ENCODE data around the gene COX6A1. TPM values are rescaled to one million over a fixed set of nuclear protein-coding genes. Genes with fewer than 3 reads are reported as not detected.

Gene COX6A1
- total and polyA plus RNA-seq, 8 donors: 187 to 311 (median 215) TPM

GRCh38 chr12:120404271-120404670 is 33.6 kb upstream of the COX6A1 start:
- Histone ChIP-seq H3K36me3 (no peaks in the 10 kb centered on the region), H3K9me3 (no peaks in the 10 kb centered on the region), H3K27ac (no peak overlapping the region), H3K27me3 (no peaks in the 10 kb centered on the region), H3K4me3 (no peak overlapping the region), H3K4me1 (no peaks in the 10 kb centered on the region)
- ATAC-seq: no peak
- DNase-seq: no peak
- TF ChIP-seq, protein P1, sequence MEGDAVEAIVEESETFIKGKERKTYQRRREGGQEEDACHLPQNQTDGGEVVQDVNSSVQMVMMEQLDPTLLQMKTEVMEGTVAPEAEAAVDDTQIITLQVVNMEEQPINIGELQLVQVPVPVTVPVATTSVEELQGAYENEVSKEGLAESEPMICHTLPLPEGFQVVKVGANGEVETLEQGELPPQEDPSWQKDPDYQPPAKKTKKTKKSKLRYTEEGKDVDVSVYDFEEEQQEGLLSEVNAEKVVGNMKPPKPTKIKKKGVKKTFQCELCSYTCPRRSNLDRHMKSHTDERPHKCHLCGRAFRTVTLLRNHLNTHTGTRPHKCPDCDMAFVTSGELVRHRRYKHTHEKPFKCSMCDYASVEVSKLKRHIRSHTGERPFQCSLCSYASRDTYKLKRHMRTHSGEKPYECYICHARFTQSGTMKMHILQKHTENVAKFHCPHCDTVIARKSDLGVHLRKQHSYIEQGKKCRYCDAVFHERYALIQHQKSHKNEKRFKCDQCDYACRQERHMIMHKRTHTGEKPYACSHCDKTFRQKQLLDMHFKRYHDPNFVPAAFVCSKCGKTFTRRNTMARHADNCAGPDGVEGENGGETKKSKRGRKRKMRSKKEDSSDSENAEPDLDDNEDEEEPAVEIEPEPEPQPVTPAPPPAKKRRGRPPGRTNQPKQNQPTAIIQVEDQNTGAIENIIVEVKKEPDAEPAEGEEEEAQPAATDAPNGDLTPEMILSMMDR (IDR thresholded peaks at IDR 0.05): no peak
- intact Hi-C loops (cut with DNase I): no loop called here

- Histone ChIP-seq H3K9me3 (no peaks in the 10 kb centered on the region), H3K4me1 (no peaks in the 10 kb centered on the region), H3K4me3 (no peak overlapping the region), H3K36me3 (no peaks in the 10 kb centered on the region), H3K27ac (no peak overlapping the region), H3K27me3 (no peaks in the 10 kb centered on the region)
- ATAC-seq: no peak
- TF ChIP-seq, protein P1 (IDR thresholded peaks at IDR 0.05): no peak
- intact Hi-C loops (cut with DNase I): no loop called here
- no peak for DNase-seq
Measured at GRCh38 chr12:120406069-120406468, 31.8 kb upstream of the COX6A1 start.

DNA sequence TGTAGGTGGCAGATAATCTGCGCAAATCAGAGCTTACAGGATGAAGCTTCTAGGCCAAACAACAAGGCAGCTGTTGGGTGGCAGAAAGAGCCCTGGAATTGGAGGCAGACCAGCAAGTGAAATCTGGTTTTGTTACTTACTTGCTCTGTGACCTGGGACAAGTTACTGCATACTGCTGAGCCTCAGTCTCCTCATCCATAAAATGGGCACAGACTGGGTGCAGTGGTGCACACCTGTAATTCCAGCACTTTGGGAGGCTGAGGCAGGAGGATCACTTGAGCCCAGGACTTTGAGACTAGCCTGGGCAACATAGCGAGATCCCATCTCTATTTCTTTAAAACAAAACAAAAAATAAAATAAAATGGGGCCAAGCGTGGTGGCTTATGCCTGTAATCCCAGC is 31.4 kb upstream of the COX6A1 start:
- Histone ChIP-seq H3K9me3 (no peaks in the 10 kb centered on the region), H3K27me3 (no peaks in the 10 kb centered on the region), H3K4me3 (no peak overlapping the region), H3K36me3 (no peaks in the 10 kb centered on the region), H3K27ac (no peak overlapping the region), H3K4me1 (no peaks in the 10 kb centered on the region)
- intact Hi-C loops (cut with DNase I): no loop called here
- ATAC-seq (no peak), DNase-seq (no peak)
- TF ChIP-seq, protein P1 (IDR thresholded peaks at IDR 0.05): no peak

DNA sequence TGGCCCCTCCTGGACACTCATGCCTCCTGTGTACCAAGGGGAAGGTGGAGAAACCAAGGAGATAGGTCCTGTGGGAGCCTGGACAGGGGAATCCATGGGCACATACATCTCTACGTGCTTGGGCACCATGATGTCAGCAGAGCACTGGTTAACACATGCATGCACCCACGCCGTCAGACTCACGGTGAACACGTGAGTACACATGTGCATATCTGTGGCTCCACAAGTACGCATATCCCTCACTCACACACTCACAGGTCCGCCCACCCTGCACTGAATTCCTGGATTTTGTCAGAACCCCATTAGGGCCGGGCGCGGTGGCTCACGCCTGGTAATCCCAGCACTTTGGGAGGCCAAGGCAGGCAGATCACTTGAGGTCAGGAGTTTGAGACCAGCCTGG is 29.1 kb upstream of the COX6A1 start:
- ATAC-seq (no peak), DNase-seq (no peak)

DNA sequence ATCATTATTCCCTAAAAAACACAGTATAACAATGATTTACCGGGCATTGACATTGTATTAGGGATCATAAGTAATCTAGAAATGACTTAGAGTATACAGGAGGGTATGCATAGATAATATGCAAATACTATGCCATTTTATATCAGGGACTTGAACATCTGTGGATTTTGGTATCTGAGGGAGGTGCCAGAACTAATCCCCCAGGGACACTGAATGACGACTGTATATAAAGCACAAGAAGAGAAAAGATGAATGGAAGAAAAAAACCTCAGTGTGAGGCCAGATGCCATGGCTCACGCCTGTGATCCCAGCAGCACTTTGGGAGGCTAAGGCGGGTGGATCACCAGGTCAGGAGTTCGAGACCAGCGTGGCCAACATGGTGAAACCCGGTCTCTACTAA is 25.5 kb upstream of the COX6A1 start:
- no peaks in the 10 kb centered on the region for H3K9me3 ChIP-seq
- DNase-seq (no peak), ATAC-seq (no peak)
- peaks cover 0 to 3% of the 10 kb centered on the region in 2 donors for H3K27me3 ChIP-seq
- no peaks in the 10 kb centered on the region for H3K4me1 ChIP-seq
- H3K4me3 ChIP-seq: no peak overlapping the region
- TF ChIP-seq, protein P1 (IDR thresholded peaks at IDR 0.05): no peak
- H3K36me3 ChIP-seq: no peaks in the 10 kb centered on the region
- H3K27ac ChIP-seq: no peak overlapping the region
- intact Hi-C loops (cut with DNase I): no loop called here

More for the DNA sequence above, 29.1 kb upstream of the COX6A1 start:
- H3K36me3 ChIP-seq: no peaks in the 10 kb centered on the region
- H3K27me3 ChIP-seq: peaks cover 0 to 3% of the 10 kb centered on the region in 2 donors
- H3K4me3 ChIP-seq: no peak overlapping the region
- TF ChIP-seq, protein P1 (IDR thresholded peaks at IDR 0.05): no peak
- no peaks in the 10 kb centered on the region for H3K9me3 ChIP-seq
- H3K4me1 ChIP-seq: no peaks in the 10 kb centered on the region
- intact Hi-C loops (cut with DNase I): no loop called here
- no peak overlapping the region for H3K27ac ChIP-seq
